ENCODE measurements around the gene NEBL. TPM values are rescaled to one million over a fixed set of nuclear protein-coding genes. Genes with fewer than 3 reads are reported as not detected.

NEBL gene
- total RNA-seq, 1 donor from 2014 or later: 24.5 TPM

GRCh38 chr10:20768843-20769242, 128.3 kb downstream of the NEBL start:
- Mint-ChIP-seq H3K27ac (no peak overlapping the region), H3K36me3 (no peaks in the 10 kb centered on the region), H3K4me3 (no peak overlapping the region), H3K27me3 (no peaks in the 10 kb centered on the region), H3K4me1 (ENCODE audit: unreplicated experiment) (peaks cover 7% of the 10 kb centered on the region), H3K9me3 (peaks cover 4% of the 10 kb centered on the region)
- peak; percentile 74 for TF ChIP-seq CTCF (conservative IDR thresholded peaks at IDR 0.05)
- no peak for DNase-seq (ENCODE audit: extremely low spot score, unreplicated experiment)

- no peak for TF ChIP-seq CTCF (conservative IDR thresholded peaks at IDR 0.05)
- H3K36me3 Mint-ChIP-seq: no peaks in the 10 kb centered on the region
- H3K4me1 Mint-ChIP-seq (ENCODE audit: unreplicated experiment): peaks cover 7% of the 10 kb centered on the region
- H3K27me3 Mint-ChIP-seq: no peaks in the 10 kb centered on the region
- H3K27ac Mint-ChIP-seq: peak overlapping the region; percentile 73
- H3K9me3 Mint-ChIP-seq: peaks cover 4% of the 10 kb centered on the region
- H3K4me3 Mint-ChIP-seq: peak overlapping the region; percentile 12
- no peak for DNase-seq (ENCODE audit: extremely low spot score, unreplicated experiment)
Measured at GRCh38 chr10:20767028-20767427, 130.1 kb downstream of the NEBL start.

- DNase-seq (ENCODE audit: extremely low spot score, unreplicated experiment): no peak
- Mint-ChIP-seq H3K4me3 (no peak overlapping the region), H3K9me3 (peaks cover 8% of the 10 kb centered on the region), H3K36me3 (no peaks in the 10 kb centered on the region), H3K27me3 (no peaks in the 10 kb centered on the region), H3K4me1 (ENCODE audit: unreplicated experiment) (peaks cover 11% of the 10 kb centered on the region), H3K27ac (no peak overlapping the region)
- no peak for TF ChIP-seq CTCF (conservative IDR thresholded peaks at IDR 0.05)
Measured at GRCh38 chr10:20765066-20765465, 132.0 kb downstream of the NEBL start.

GRCh38 chr10:20760460-20760859, 136.7 kb downstream of the NEBL start:
- H3K36me3 Mint-ChIP-seq: no peaks in the 10 kb centered on the region
- peak overlapping the region; percentile 1 for H3K27ac Mint-ChIP-seq
- H3K27me3 Mint-ChIP-seq: no peaks in the 10 kb centered on the region
- H3K9me3 Mint-ChIP-seq: peaks cover 8% of the 10 kb centered on the region
- peaks cover 4% of the 10 kb centered on the region for H3K4me1 Mint-ChIP-seq (ENCODE audit: unreplicated experiment)
- no peak for DNase-seq (ENCODE audit: extremely low spot score, unreplicated experiment)
- no peak for TF ChIP-seq CTCF (conservative IDR thresholded peaks at IDR 0.05)
- no peak overlapping the region for H3K4me3 Mint-ChIP-seq

- DNase-seq (ENCODE audit: extremely low spot score, unreplicated experiment): no peak
- Mint-ChIP-seq H3K27me3 (peaks cover 7% of the 10 kb centered on the region), H3K27ac (no peak overlapping the region), H3K4me3 (no peak overlapping the region), H3K4me1 (ENCODE audit: unreplicated experiment) (peaks cover 6% of the 10 kb centered on the region), H3K9me3 (peaks cover 17% of the 10 kb centered on the region), H3K36me3 (peaks cover 4% of the 10 kb centered on the region)
- TF ChIP-seq CTCF (conservative IDR thresholded peaks at IDR 0.05): no peak
Measured at GRCh38 chr10:20748551-20748950, 148.6 kb downstream of the NEBL start.

GRCh38 chr10:20747782-20748181, 149.3 kb downstream of the NEBL start:
- no peak for DNase-seq (ENCODE audit: extremely low spot score, unreplicated experiment)
- Mint-ChIP-seq H3K36me3 (peaks cover 4% of the 10 kb centered on the region), H3K9me3 (peaks cover 17% of the 10 kb centered on the region), H3K27me3 (peaks cover 7% of the 10 kb centered on the region), H3K4me1 (ENCODE audit: unreplicated experiment) (peaks cover 6% of the 10 kb centered on the region), H3K4me3 (no peak overlapping the region), H3K27ac (no peak overlapping the region)
- no peak for TF ChIP-seq CTCF (conservative IDR thresholded peaks at IDR 0.05)

Measured in type B pancreatic cell (in vitro differentiated cells).